Subcutaneous abdominal adipose tissue (tissue), 5 donors: ENCODE measurements around the gene SEMA7A.

Experiments used
- H3K27ac ChIP-seq: one replicate; pipeline ENCODE4 v1.7.0; 2013; ENCODE audit warnings: low read depth, mild to moderate bottlenecking, inconsistent platforms, low read length, moderate library complexity
- H3K27me3 ChIP-seq, 5 donors: one replicate each; pipeline ENCODE4 v1.7.0; 2013; ENCODE audit warnings: low read length in 5 of 5, inconsistent platforms in 1 of 5; ENCODE audit not compliant: control insufficient read depth in 5 of 5, insufficient read depth in 4 of 5
- H3K36me3 ChIP-seq, 5 donors: one replicate each; pipeline ENCODE4 v1.7.0; 2013; ENCODE audit warnings: low read length in 5 of 5; ENCODE audit not compliant: control insufficient read depth in 5 of 5, insufficient read depth in 5 of 5
- H3K4me1 ChIP-seq, 5 donors: one replicate each; pipeline ENCODE4 v1.7.0; 2013; ENCODE audit warnings: low read length in 5 of 5, mild to moderate bottlenecking in 3 of 5, moderate library complexity in 1 of 5; ENCODE audit not compliant: control insufficient read depth in 5 of 5, insufficient read depth in 5 of 5
- H3K4me3 ChIP-seq, 5 donors: one replicate each; pipeline ENCODE4 v1.7.0; 2013; ENCODE audit warnings: low read length in 5 of 5, low read depth in 1 of 5
- H3K9ac ChIP-seq, 5 donors: one replicate each; pipeline ENCODE4 v1.7.0; 2013; ENCODE audit warnings: low read length in 5 of 5, mild to moderate bottlenecking in 4 of 5, moderate library complexity in 3 of 5
- H3K9me3 ChIP-seq, 5 donors: one replicate each; pipeline ENCODE4 v1.7.0; 2013; ENCODE audit warnings: low read length in 5 of 5; ENCODE audit not compliant: control insufficient read depth in 5 of 5
- donor health status: healthy.
- donor health status: healthy.
- donor health status: healthy.
- donor health status: healthy.
- donor health status: healthy.

The SEMA7A gene

GRCh38 chr15:74430510-74430951 is 3.2 kb downstream of the SEMA7A start:
- Histone ChIP-seq H3K27ac (no peak overlapping the region), H3K27me3 (peaks cover 0 to 12% (median 7%) of the 10 kb centered on the region in 5 donors), H3K4me1 (peaks cover 0 to 35% (median 25%) of the 10 kb centered on the region in 5 donors), H3K36me3 (no peaks in the 10 kb centered on the region), H3K9ac (no peak overlapping the region), H3K9me3 (no peaks in the 10 kb centered on the region), H3K4me3 (no peak overlapping the region)

DNA sequence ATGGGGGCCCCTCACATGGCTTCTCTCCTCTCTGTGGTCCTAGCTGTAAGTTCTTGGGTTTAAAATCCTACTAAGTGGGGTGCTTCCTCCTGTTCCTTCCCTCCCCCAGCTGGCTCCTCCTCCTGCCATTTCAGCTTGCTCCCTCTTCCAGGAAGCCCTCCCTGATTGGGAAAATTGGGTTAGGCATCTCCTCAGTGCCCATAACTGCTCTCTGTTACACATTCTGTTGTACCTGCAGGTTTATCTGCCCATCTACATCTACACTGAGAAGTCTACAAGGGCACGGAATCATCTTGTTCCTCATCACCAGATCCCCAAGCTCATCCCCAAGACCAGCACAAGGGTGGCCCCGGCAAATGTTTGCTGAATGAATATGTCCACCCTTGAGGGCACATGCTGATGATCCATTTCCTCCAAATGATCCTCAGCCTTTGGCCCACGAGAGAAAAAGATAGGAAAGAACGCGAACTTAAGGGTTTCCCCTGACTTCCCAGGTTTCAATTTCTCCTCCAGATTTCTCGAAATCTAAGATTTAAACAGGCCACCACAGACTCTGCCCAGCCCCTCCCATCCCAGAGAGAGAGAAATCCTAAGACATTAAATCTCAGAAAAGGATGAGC is 3.9 kb downstream of the SEMA7A start:
- Histone ChIP-seq H3K27ac (no peak overlapping the region), H3K9ac (no peak overlapping the region), H3K9me3 (no peaks in the 10 kb centered on the region), H3K4me3 (no peak overlapping the region), H3K4me1 (peaks cover 0 to 35% (median 25%) of the 10 kb centered on the region in 5 donors), H3K27me3 (peaks cover 0 to 12% (median 7%) of the 10 kb centered on the region in 5 donors), H3K36me3 (no peaks in the 10 kb centered on the region)

DNA sequence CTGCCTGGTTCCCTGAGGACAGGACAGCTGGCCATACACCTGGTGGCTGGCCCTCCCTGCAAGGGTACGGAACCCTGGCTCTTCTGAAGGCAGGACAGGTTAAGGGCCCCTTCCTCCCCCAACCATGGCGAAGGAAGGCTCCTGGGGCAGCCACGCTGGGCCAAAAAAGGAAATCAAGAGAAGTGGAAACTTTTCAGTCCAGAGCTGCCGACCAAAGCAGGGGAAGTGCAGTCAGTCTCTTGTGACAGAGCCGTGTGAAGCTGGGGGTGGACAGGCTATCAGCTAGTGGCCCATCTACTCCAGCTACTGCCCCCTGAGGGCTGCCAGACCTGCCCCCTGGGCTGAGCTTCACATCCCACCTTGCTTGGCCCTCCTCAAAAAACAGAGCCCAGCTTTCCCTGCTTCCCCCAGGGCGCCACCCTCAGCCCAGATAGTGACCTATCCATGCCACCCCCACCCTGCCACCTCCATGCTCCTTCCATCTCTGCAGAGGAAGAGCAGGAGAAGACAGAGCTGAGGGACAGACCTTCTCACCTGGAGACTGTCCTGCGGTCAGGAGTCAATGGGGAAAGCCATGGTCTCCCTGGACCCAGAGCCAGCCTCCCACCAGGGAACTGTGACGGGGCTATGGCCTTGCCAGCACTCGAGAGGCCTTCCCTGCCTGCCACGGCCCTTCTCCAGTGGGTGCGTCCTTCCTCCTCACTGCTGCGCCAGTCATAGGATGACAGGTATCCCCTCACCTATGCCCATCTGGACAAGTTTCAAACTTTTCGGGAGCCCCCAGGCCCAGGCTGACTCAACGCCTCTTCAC is 4.6 kb downstream of the SEMA7A start:
- peaks cover 0 to 12% (median 7%) of the 10 kb centered on the region in 5 donors for H3K27me3 ChIP-seq
- no peaks in the 10 kb centered on the region for H3K9me3 ChIP-seq
- H3K27ac ChIP-seq: no peak overlapping the region
- no peak overlapping the region for H3K4me3 ChIP-seq
- H3K9ac ChIP-seq: no peak overlapping the region
- no peaks in the 10 kb centered on the region for H3K36me3 ChIP-seq
- H3K4me1 ChIP-seq: peaks cover 0 to 30% (median 21%) of the 10 kb centered on the region in 5 donors

DNA sequence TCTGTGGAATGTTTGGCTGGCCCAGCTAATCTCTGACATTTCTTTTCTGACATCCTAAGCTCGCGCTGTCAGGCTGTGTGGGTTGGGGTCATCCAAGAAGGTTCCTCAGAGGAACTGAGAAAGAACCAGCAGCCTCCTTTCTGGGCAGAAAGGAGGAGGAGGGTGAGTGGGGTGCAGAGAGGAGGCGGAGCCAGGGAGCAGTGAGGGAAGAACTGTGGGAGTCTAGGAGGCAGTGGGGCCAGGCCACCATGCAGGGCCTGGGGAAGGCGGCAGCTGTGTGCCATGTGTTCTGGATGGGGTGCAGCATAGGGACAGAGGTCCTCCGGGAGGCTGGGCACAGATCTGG is 5.3 kb downstream of the SEMA7A start:
- H3K27me3 ChIP-seq: peaks cover 0 to 12% (median 7%) of the 10 kb centered on the region in 5 donors
- no peak overlapping the region for H3K9ac ChIP-seq
- H3K27ac ChIP-seq: no peak overlapping the region
- H3K4me3 ChIP-seq: no peak overlapping the region
- H3K36me3 ChIP-seq: no peaks in the 10 kb centered on the region
- peaks cover 0 to 24% (median 16%) of the 10 kb centered on the region in 5 donors for H3K4me1 ChIP-seq
- H3K9me3 ChIP-seq: no peaks in the 10 kb centered on the region

DNA sequence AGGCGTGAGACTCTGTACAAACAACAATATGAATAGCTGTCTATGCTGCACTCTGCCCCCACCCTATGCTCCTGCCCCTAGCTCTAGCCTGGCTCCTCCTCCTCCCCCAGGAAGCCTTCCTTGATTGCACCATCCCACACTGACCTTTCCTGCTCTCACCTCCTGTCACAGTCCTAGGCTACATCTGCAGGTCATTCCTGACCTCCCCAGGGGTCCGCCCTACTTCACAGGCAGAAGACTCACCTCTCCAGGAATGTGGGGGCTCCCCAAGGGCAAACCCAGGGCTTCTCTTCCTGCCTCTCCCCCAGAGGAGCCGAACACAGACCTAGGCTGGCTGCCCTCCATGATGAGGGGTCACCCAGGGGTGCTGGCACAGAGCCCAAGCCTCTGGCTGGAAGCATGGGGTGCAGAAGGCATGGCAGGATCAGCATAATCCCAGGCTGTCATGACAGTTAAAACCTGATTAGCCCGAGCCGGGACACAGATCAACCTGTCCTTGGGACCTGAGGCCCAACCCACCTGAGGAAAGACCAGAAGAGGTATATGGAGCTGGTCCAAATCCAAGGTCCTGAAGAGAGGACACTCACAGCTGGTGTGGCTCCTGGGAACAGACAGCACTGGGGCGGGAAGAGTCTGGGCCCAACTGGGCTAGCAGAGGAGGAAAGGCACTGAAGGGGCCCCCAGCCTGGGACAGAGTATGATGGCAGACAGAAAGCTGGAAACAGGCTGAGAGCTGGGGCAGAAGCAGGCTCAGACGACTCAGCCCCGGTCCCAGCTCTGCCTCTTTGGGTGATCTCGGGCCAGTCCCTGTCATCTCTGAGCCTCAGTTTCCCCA is 5.9 kb downstream of the SEMA7A start:
- Histone ChIP-seq H3K27ac (no peak overlapping the region), H3K4me3 (no peak overlapping the region), H3K9ac (no peak overlapping the region), H3K9me3 (no peaks in the 10 kb centered on the region), H3K27me3 (peaks cover 0 to 12% (median 7%) of the 10 kb centered on the region in 5 donors), H3K36me3 (no peaks in the 10 kb centered on the region), H3K4me1 (peaks cover 0 to 25% (median 17%) of the 10 kb centered on the region in 5 donors)

GRCh38 chr15:74426404-74427281 is 7.1 kb downstream of the SEMA7A start:
- Histone ChIP-seq H3K9me3 (no peaks in the 10 kb centered on the region), H3K4me3 (no peak overlapping the region), H3K36me3 (no peaks in the 10 kb centered on the region), H3K9ac (no peak overlapping the region), H3K27me3 (peaks cover 0 to 2% (median 0%) of the 10 kb centered on the region in 5 donors), H3K27ac (no peak overlapping the region), H3K4me1 (peaks cover 0 to 27% (median 22%) of the 10 kb centered on the region in 5 donors)

GRCh38 chr15:74425630-74426029 is 8.1 kb downstream of the SEMA7A start:
- Histone ChIP-seq H3K27ac (no peak overlapping the region), H3K27me3 (no peaks in the 10 kb centered on the region), H3K9ac (no peak overlapping the region), H3K4me1 (peaks cover 0 to 27% (median 22%) of the 10 kb centered on the region in 5 donors), H3K9me3 (no peaks in the 10 kb centered on the region), H3K36me3 (no peaks in the 10 kb centered on the region), H3K4me3 (no peak overlapping the region)

- no peaks in the 10 kb centered on the region for H3K27me3 ChIP-seq
- H3K4me1 ChIP-seq: peaks cover 0 to 30% (median 22%) of the 10 kb centered on the region in 5 donors
- H3K9me3 ChIP-seq: no peaks in the 10 kb centered on the region
- no peak overlapping the region for H3K27ac ChIP-seq
- no peak overlapping the region for H3K9ac ChIP-seq
- no peak overlapping the region for H3K4me3 ChIP-seq
- no peaks in the 10 kb centered on the region for H3K36me3 ChIP-seq
Measured at GRCh38 chr15:74424901-74425528, 8.7 kb downstream of the SEMA7A start.
